Gastroesophageal sphincter (tissue), 3 donors: ENCODE results near the gene PCP2.

Experiments
- CTCF ChIP-seq, 4 experiments: fragments of 200-600 bp in 2 of 4; fragments of 450-650 bp in 2 of 4; sonication (generic) in 1 of 4; IDR thresholded peaks; one replicate each; pipeline ENCODE4 v1.5.1; 2017 to 2019; ENCODE audit warnings: antibody characterized with exemption in 4 of 4, mild to moderate bottlenecking in 2 of 4, moderate library complexity in 2 of 4
- POLR2AphosphoS5 ChIP-seq: sonication (generic); formaldehyde crosslinking; IDR thresholded peaks from one replicate; pipeline ENCODE4 v1.6.1; 2017; ENCODE audit warnings: antibody characterized with exemption

GRCh38 chr19:7596211-7596937, 37.1 kb downstream of the PCP2 start:
- TF ChIP-seq CTCF (IDR thresholded peaks at IDR 0.05) (no peak), POLR2AphosphoS5 (no peak)
